GM12878 (cell line): ENCODE results near the gene BPIFB4.

ENCODE experiments used
- CBFB ChIP-seq: IDR thresholded peaks from 2 replicates; pipeline ENCODE4 v1.6.1; 2016; ENCODE audit warnings: antibody characterized with exemption, low read depth
- CREB1 ChIP-seq: IDR thresholded peaks from 2 replicates; pipeline ENCODE4 v1.6.1; 2012; ENCODE audit warnings: low read depth, mild to moderate bottlenecking, inconsistent platforms
- CREM ChIP-seq: IDR thresholded peaks from 2 replicates; pipeline ENCODE4 v1.6.1; 2014; ENCODE audit warnings: antibody characterized with exemption, low read depth
- FOXK2 ChIP-seq: fragments of 450-650 bp; IDR thresholded peaks from 2 replicates; pipeline ENCODE4 v1.6.1; 2017; ENCODE audit warnings: mild to moderate bottlenecking, moderate library complexity
- NFXL1 ChIP-seq: fragments of 450-650 bp; IDR thresholded peaks from 2 replicates; pipeline ENCODE4 v1.6.1; 2017; ENCODE audit warnings: antibody characterized with exemption, mild to moderate bottlenecking, borderline replicate concordance
- NRF1 ChIP-seq: conservative IDR thresholded peaks from 2 replicates; pipeline ENCODE4 v1.6.1; 2011; ENCODE audit warnings: mild to moderate bottlenecking, low read depth, low read length, improper control_type of control experiment
- POLR2A ChIP-seq: IDR thresholded peaks from 2 replicates; pipeline ENCODE4 v1.6.1; 2011; ENCODE audit warnings: low read depth, mild to moderate bottlenecking, low read length
- SMARCA5 ChIP-seq: fragments of 450-650 bp; IDR thresholded peaks from 2 replicates; pipeline ENCODE4 v1.6.1; 2017; ENCODE audit warnings: mild to moderate bottlenecking
- TF ChIP-seq, protein P1 (sequence below): IDR thresholded peaks from 2 replicates; pipeline ENCODE4 v1.6.1; 2011; ENCODE audit warnings: low read depth, low read length, improper control_type of control experiment, borderline replicate concordance
- TF ChIP-seq, protein P2 (sequence below): IDR thresholded peaks from 2 replicates; pipeline ENCODE4 v1.6.1; 2011; ENCODE audit warnings: low read depth, mild to moderate bottlenecking, low read length, moderate library complexity, borderline replicate concordance; ENCODE audit errors: extremely low read depth
- TF ChIP-seq, protein P3 (sequence below): IDR thresholded peaks from 2 replicates; pipeline ENCODE4 v1.6.1; 2012; ENCODE audit warnings: low read depth, low read length, improper control_type of control experiment
- TF ChIP-seq, protein P4 (sequence below): fragments of 450-650 bp; IDR thresholded peaks from 2 replicates; pipeline ENCODE4 v1.6.1; 2018; ENCODE audit warnings: mild to moderate bottlenecking, low read depth, moderate library complexity; ENCODE audit not compliant: partially characterized antibody
- TF ChIP-seq, protein P5 (sequence below), 3 experiments: IDR thresholded peaks in 2 of 3; conservative IDR thresholded peaks in 1 of 3; 2 replicates each; pipeline ENCODE4 v1.5.1; 2011; ENCODE audit warnings: low read depth in 3 of 3, low read length in 3 of 3, mild to moderate bottlenecking in 3 of 3, control low read depth in 2 of 3, moderate library complexity in 2 of 3, inconsistent platforms in 1 of 3, mixed read lengths in 1 of 3; ENCODE audit not compliant: control insufficient read depth in 2 of 3, insufficient read depth in 1 of 3; ENCODE audit errors: extremely low read depth in 1 of 3
- TF ChIP-seq, protein P6 (sequence below): IDR thresholded peaks from 2 replicates; pipeline ENCODE4 v1.6.1; 2011; ENCODE audit warnings: mild to moderate bottlenecking, low read depth, low read length, moderate library complexity; ENCODE audit not compliant: insufficient replicate concordance

DNA sequence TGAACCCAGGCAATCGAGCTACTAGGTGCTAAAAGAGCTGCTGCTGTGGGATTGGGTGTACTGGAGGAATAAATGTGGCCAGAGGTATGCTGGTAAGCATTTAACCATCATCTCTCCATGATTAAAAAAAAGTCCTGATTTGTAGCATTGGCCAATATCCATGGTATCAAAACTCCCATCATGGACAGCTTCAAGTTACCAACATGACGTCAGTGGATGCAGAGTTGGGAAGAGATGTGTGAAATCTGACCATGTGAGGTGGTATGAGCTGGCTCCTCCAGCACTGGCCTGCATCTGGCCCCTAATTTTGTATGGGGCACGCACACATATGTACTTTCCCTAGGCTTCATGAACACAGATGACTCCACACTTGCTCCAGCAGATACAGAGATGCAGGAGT lies 11.7 kb downstream of the BPIFB4 start:
- TF ChIP-seq SMARCA5 (no peak), POLR2A (no peak), NRF1 (no peak), CBFB (no peak), NFXL1 (no peak), CREB1 (no peak), CREM (no peak), FOXK2 (no peak)
- TF ChIP-seq, protein P1, sequence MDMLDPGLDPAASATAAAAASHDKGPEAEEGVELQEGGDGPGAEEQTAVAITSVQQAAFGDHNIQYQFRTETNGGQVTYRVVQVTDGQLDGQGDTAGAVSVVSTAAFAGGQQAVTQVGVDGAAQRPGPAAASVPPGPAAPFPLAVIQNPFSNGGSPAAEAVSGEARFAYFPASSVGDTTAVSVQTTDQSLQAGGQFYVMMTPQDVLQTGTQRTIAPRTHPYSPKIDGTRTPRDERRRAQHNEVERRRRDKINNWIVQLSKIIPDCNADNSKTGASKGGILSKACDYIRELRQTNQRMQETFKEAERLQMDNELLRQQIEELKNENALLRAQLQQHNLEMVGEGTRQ = no peak
- TF ChIP-seq, protein P2, sequence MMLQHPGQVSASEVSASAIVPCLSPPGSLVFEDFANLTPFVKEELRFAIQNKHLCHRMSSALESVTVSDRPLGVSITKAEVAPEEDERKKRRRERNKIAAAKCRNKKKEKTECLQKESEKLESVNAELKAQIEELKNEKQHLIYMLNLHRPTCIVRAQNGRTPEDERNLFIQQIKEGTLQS = no peak
- TF ChIP-seq, protein P3, sequence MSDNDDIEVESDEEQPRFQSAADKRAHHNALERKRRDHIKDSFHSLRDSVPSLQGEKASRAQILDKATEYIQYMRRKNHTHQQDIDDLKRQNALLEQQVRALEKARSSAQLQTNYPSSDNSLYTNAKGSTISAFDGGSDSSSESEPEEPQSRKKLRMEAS = no peak
- TF ChIP-seq, protein P4, sequence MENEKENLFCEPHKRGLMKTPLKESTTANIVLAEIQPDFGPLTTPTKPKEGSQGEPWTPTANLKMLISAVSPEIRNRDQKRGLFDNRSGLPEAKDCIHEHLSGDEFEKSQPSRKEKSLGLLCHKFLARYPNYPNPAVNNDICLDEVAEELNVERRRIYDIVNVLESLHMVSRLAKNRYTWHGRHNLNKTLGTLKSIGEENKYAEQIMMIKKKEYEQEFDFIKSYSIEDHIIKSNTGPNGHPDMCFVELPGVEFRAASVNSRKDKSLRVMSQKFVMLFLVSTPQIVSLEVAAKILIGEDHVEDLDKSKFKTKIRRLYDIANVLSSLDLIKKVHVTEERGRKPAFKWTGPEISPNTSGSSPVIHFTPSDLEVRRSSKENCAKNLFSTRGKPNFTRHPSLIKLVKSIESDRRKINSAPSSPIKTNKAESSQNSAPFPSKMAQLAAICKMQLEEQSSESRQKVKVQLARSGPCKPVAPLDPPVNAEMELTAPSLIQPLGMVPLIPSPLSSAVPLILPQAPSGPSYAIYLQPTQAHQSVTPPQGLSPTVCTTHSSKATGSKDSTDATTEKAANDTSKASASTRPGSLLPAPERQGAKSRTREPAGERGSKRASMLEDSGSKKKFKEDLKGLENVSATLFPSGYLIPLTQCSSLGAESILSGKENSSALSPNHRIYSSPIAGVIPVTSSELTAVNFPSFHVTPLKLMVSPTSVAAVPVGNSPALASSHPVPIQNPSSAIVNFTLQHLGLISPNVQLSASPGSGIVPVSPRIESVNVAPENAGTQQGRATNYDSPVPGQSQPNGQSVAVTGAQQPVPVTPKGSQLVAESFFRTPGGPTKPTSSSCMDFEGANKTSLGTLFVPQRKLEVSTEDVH = no peak
- TF ChIP-seq, protein P5, sequence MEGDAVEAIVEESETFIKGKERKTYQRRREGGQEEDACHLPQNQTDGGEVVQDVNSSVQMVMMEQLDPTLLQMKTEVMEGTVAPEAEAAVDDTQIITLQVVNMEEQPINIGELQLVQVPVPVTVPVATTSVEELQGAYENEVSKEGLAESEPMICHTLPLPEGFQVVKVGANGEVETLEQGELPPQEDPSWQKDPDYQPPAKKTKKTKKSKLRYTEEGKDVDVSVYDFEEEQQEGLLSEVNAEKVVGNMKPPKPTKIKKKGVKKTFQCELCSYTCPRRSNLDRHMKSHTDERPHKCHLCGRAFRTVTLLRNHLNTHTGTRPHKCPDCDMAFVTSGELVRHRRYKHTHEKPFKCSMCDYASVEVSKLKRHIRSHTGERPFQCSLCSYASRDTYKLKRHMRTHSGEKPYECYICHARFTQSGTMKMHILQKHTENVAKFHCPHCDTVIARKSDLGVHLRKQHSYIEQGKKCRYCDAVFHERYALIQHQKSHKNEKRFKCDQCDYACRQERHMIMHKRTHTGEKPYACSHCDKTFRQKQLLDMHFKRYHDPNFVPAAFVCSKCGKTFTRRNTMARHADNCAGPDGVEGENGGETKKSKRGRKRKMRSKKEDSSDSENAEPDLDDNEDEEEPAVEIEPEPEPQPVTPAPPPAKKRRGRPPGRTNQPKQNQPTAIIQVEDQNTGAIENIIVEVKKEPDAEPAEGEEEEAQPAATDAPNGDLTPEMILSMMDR (IDR thresholded peaks at IDR 0.05 in 2 of 3, conservative IDR thresholded peaks at IDR 0.05 in 1 of 3; ENCODE audit: control insufficient read depth in 2 of 3, extremely low read depth in 1 of 3, insufficient read depth in 1 of 3, low read depth in 3 of 3, low read length in 3 of 3) = no peak
- TF ChIP-seq, protein P6, sequence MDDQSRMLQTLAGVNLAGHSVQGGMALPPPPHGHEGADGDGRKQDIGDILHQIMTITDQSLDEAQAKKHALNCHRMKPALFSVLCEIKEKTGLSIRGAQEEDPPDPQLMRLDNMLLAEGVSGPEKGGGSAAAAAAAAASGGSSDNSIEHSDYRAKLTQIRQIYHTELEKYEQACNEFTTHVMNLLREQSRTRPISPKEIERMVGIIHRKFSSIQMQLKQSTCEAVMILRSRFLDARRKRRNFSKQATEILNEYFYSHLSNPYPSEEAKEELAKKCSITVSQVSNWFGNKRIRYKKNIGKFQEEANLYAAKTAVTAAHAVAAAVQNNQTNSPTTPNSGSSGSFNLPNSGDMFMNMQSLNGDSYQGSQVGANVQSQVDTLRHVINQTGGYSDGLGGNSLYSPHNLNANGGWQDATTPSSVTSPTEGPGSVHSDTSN = no peak
